ENCODE measurements around the gene ZNF697.
A peak's percentile ranks its signal among the peaks of the same experiment; 100 is the strongest.
"Not testable (repeated sequence)": the region's sequence is repeated elsewhere in the genome, so short reads cannot be mapped to it uniquely, and the experiment has no call there.

The ZNF697 gene

GRCh38 chr1:119647734-119648619 is at the start of gene ZNF697:
ZNF697 (minus strand) TSS chr1:119648266; CDS start chr1:119626100, 22,166 bp downstream.
- DNase-seq (peak; percentile 65), ATAC-seq (peak; percentile 79)

DNA sequence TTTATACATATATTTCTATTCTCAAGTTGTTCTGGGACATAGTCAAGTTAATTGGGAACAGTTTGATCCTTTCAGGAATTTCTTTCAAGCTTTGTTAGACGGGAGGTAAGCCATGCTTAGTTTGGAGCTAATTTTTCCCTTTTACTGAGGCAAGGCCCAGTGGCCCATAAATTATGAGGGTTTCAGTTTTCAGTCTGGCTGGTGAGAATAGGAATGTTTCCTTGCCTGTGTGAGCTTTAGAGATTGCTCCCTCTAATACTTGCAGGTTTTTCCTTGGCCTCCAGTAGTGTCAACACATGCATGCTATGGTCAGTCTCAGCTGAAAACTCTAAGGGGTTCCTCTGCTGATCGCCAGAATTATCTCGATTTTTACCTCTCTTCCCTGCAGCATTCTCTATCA is 49.5 kb upstream of the ZNF697 start:
- DNase-seq (no peak), ATAC-seq (no peak)

DNA sequence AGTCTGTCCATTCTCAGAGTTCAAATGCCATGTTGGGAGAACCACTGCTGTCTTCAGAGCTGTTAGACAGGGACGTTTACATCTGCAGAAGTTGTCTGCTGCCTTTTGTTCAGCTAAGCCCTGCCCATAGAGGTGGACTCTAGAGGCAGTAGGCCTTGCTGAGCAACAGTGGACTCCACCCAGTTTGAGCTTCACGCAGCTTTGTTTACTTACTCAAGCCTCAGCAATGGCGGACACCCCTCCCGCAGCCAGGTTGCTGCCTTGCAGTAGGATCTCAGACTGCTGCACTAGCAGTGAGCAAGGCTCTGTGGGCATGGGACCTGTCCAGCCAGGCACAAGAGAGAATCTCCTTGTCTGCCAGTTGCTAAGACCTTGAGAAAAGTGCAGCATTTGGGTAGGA is 48.8 kb upstream of the ZNF697 start:
- ATAC-seq = not testable (repeated sequence)

GRCh38 chr1:119689511-119689910 is 41.4 kb upstream of the ZNF697 start:
- ATAC-seq (no peak), DNase-seq (no peak)

More for the DNA sequence above, 48.8 kb upstream of the ZNF697 start:
- not testable (repeated sequence) for DNase-seq

DNA sequence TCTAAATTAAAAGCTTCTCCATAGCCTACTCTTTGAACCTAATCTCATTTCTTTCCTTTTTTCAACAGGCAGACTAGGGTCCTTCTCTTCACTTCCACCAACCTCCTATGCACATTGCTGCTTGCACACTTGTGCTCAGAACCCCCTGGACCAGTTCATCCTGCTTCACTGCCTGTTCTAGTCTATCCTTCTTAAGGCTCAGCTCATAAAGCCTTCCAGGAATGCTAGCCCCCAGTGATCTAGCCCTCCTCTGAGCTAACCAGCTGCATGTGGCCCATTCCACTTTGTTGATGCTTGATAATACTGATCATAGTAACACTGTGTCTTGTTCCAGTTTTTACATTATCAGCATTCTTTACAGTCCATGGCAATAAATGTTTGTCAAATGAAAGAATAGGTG is 40.7 kb upstream of the ZNF697 start:
- DNase-seq = no peak
- no peak for ATAC-seq

- DNase-seq = no peak
- no peak for ATAC-seq
Measured at GRCh38 chr1:119687434-119688079, 39.5 kb upstream of the ZNF697 start.

DNA sequence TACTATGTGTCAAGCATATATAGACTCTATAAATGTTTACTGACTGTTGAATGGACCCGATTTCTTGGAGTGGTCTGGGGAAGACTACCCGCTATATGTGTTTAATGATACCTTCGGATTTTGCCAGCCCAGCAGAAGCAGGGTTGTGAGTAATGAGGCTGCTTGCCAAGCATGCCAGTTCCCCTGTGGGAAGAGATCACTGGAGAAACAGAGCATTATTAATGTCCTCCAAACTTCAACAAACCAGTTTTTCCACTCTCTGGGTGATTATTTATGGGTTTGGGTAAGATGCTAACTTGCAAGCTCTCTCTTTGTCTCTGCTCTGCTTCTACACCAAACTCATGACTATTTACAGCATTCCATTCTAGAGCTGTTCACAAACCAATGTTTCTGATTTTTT is 38.6 kb upstream of the ZNF697 start:
- DNase-seq (no peak), ATAC-seq (no peak)

DNA sequence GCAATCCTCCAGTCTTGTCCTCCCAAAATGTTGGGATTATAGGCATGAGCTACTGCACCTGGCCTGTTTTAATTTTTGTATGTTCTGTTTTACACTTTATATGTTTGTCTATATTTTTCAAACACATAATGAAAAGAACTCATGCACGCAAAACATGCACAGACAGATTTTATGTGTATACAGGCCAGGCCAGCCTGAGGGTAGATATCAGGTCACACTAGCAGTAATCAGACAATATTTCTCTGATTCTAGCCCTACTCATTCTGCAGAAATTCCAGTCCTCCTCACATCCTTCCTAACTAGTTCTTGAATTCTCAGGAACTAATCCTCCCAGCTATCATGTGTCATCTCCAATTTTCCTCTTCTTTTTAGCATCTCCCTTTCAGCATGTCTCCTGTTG is 35.8 kb upstream of the ZNF697 start:
- DNase-seq = no peak
- ATAC-seq = no peak

GRCh38 chr1:119682141-119682540 is 34.1 kb upstream of the ZNF697 start:
- DNase-seq (no peak), ATAC-seq (no peak)

GRCh38 chr1:119681560-119681959 is 33.5 kb upstream of the ZNF697 start:
- ATAC-seq = no peak

GRCh38 chr1:119680723-119681122 is 32.7 kb upstream of the ZNF697 start:
- DNase-seq (no peak), ATAC-seq (no peak)

More at GRCh38 chr1:119681560-119681959, 33.5 kb upstream of the ZNF697 start:
- no peak for DNase-seq

DNA sequence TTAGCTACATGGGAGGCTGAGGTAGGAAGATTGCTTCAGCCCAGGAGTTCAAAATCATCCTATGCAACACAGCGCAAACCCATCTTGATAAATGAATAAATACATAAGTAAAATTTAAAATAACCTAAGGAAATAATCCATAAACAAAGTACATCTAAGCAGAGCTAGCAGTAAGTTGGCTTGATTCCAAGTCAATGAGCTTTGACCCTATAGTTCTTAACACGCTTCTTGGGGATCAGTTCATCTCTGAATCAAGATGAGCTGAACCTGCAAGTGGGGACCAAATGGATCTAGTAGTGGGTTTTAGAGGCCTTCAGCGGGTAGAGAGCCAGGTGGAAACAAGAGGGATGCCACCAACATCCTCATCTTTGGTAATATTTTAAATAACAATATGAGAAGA is 32.1 kb upstream of the ZNF697 start:
- no peak for ATAC-seq
- no peak for DNase-seq

GRCh38 chr1:119679223-119679622 is 31.2 kb upstream of the ZNF697 start:
- ATAC-seq = no peak
- no peak for DNase-seq

GRCh38 chr1:119676571-119677206 is 28.6 kb upstream of the ZNF697 start:
- ATAC-seq (no peak), DNase-seq (no peak)

DNA sequence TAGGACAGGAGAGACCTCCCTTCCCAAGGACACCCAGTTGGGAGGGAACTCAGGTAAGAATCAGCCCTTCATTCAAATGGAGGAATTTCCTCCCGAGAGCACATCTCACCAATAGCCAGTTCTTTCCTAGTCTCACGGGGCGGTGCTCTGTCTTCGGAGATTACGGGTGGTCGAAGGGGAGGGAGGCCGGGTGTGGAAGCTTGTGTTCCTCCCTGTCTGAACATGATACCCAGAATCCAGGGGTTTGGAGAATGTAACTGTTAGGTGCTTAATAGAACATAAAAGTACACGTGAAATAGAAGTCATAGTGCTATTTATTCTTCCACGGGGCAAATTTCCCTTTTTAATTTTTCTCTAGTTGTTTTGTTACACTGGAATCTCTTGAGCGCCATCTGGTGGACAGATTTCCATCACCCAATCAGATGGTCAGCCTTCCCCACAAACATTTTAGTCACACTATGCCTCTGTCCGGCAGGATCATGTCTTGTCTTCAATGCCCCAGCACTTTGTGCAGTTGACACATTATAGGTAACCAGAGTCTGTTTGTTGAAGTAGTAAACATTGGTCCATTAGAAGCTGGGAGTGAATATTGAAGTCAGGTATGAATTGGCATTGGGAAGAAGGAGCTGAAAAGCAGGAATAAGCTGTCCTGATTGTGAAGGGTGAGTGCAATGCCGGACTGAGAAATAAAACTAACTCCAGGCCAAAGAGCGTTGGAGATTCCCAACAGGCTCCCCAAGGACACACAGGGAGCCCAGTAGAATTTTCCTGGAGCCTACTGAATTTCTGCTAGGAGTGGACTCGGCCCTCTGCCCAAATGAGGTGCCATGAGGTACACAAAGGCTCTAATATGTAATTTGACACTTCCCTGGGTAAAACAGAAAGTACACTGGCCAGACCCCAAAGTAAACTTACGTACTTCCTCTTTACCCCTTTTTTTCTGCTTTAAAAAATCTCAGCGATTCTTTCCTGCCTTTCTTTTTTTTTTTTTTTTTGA is 27.6 kb upstream of the ZNF697 start:
- DNase-seq = peak; percentile 81

GRCh38 chr1:119674835-119675289 is 26.8 kb upstream of the ZNF697 start:
- DNase-seq = peak; percentile 54
- ATAC-seq = peak; percentile 88

More for the DNA sequence above, 27.6 kb upstream of the ZNF697 start:
- peak; percentile 54 for ATAC-seq

DNA sequence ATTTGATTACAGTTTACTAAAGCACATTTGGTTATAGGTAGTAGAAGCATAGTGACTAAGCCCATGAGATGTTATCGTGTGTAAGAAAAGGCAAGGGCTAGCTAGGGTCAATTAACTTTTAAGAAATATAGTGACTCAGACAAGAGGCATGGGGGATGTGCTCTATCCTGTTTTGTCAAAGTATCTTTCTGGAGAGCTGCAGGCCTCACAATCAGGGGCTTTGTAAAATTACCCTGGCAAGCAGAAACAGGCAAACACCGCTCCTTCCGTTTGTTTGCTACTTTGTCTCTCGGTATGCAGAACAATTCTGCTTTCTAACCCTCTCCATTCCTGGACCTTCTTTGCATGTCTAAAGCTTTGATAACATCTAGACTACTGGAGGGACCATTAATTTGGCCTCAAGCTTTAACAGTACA is 26.1 kb upstream of the ZNF697 start:
- no peak for ATAC-seq
- no peak for DNase-seq

DNA sequence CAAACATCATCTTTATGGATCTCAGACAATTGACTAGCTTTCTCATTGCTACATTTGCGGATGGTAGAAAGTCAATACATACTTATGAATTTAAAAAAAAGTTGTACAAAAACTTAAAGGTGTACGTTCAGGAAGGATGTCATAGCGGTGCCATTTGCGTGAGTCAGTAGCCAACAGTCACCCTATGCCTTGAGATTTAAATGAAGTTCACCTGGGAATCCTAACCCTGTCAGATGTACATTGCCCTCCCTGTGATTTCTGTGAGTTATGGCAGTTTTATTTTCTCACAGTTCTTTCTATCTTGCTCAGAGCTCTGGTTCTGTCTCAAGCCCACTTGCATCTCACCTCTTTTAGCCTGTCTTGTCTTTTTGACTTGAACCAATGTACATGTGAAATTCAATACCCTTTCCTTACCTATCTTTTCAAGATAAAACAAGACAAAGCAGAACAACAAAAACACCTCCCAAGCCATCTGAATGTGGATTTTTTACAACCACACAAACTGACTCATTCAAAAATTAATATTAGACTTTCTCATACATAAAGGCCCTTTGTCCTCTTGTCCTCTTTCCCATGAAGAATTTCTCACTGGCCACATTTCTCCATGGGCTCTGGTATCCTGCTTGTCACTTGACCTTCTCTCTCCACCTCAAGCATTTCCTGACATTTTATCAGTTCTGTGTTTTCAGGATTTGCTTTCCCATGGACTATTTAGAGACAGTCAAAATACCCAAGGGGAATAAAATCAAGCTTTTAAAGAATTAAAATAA is 25.3 kb upstream of the ZNF697 start:
- no peak for DNase-seq
- ATAC-seq = no peak

GRCh38 chr1:119670898-119671297 is 22.8 kb upstream of the ZNF697 start:
- DNase-seq (no peak), ATAC-seq (no peak)

- ATAC-seq = no peak
- DNase-seq = no peak
Measured at GRCh38 chr1:119667173-119667572, 19.1 kb upstream of the ZNF697 start.

GRCh38 chr1:119664067-119664466 is 16.0 kb upstream of the ZNF697 start:
- DNase-seq = no peak
- no peak for ATAC-seq
